ENCODE results near the gene IQGAP2.

DNA sequence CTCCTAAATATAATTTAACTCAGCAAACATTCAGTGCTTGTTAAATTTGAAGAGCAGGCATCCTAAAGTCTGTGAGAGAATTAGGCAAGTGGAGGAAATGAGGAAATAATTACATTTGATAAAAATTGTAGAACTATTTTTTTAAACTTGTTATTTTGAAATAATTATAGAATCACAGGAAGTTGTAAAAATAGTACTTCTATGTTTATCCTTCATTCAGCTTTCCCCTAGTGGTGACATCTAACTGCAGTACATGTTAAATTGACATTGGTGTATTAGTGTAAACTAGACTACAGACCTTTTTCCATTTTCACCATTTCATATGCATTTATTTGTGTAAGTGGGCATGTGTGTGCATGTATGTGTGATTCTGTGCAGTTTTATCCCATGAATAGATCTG lies 168.5 kb downstream of the IQGAP2 start:
- TF ChIP-seq ZNF274 (IDR thresholded peaks at IDR 0.05; ENCODE audit: low read depth, low read length), result no peak
- TF ChIP-seq YY1 (IDR thresholded peaks at IDR 0.05; ENCODE audit: insufficient read depth, insufficient read length), result no peak
